NT2/D1 (cell line): ENCODE measurements around the gene CDC42EP4.

Experiments used
- DNase-seq: peaks from one replicate; pipeline ENCODE4 v3.0.0-alpha.2; 2011; ENCODE audit warnings: low read depth, low spot score
- H3K27me3 ChIP-seq: 2 replicates; pipeline ENCODE4 v1.6.0; 2011; ENCODE audit warnings: mild to moderate bottlenecking; ENCODE audit not compliant: insufficient read length, insufficient read depth
- H3K36me3 ChIP-seq: 2 replicates; pipeline ENCODE4 v1.6.1; 2011; ENCODE audit warnings: mild to moderate bottlenecking, low read length, mixed read lengths; ENCODE audit not compliant: insufficient read depth, insufficient read length
- H3K4me1 ChIP-seq: 2 replicates; pipeline ENCODE4 v1.5.1; 2011; ENCODE audit not compliant: insufficient read depth, insufficient read length
- H3K4me3 ChIP-seq: 2 replicates; pipeline ENCODE4 v1.5.1; 2011; ENCODE audit warnings: low read depth; ENCODE audit not compliant: insufficient read length
- H3K9ac ChIP-seq: 2 replicates; pipeline ENCODE4 v1.6.0; 2011; ENCODE audit warnings: low read depth; ENCODE audit not compliant: insufficient read length
- H3K9me3 ChIP-seq: 2 replicates; pipeline ENCODE4 v1.5.1; 2011; ENCODE audit warnings: mild to moderate bottlenecking, low read length; ENCODE audit not compliant: insufficient read depth
- SUZ12 ChIP-seq: IDR thresholded peaks from 2 replicates; pipeline ENCODE4 v1.6.1; 2011; ENCODE audit not compliant: insufficient read length, insufficient read depth; ENCODE audit errors: extremely low read depth
- YY1 ChIP-seq: IDR thresholded peaks from 2 replicates; pipeline ENCODE4 v1.6.1; 2011; ENCODE audit not compliant: insufficient read length, insufficient read depth
- ZNF274 ChIP-seq: IDR thresholded peaks from 2 replicates; pipeline ENCODE4 v1.6.1; 2011; ENCODE audit warnings: mild to moderate bottlenecking, low read depth, low read length

The CDC42EP4 gene

GRCh38 chr17:73311781-73312641 lies at the start of gene CDC42EP4:
CDC42EP4 (minus strand) TSS chr17:73312001; CDS start chr17:73286500, 25,501 bp downstream.
- peak within 1 kb of the TSS; percentile 99 for H3K4me3 ChIP-seq
- peaks cover 2% of the 10 kb centered on the region for H3K36me3 ChIP-seq
- no peaks in the 10 kb centered on the region for H3K27me3 ChIP-seq
- peak within 1 kb of the TSS; percentile 96 for H3K9ac ChIP-seq
- no peak for TF ChIP-seq SUZ12
- DNase-seq = peak; percentile 80
- H3K9me3 ChIP-seq = peaks cover 7% of the 10 kb centered on the region; the same call in 1 of the 2 replicates
- H3K4me1 ChIP-seq = peaks cover 22% of the 10 kb centered on the region

GRCh38 chr17:73360961-73361761 lies 49.4 kb upstream of the CDC42EP4 start:
- Histone ChIP-seq H3K27me3 (peaks cover 22% of the 10 kb centered on the region), H3K36me3 (no peaks in the 10 kb centered on the region), H3K9me3 (no peaks in the 10 kb centered on the region), H3K4me3 (peak overlapping the region; percentile 5), H3K4me1 (peaks cover 51% of the 10 kb centered on the region), H3K9ac (peak overlapping the region; percentile 63)
- TF ChIP-seq YY1 (no peak), SUZ12 (no peak), ZNF274 (no peak)
- no peak for DNase-seq

- TF ChIP-seq YY1 (no peak), ZNF274 (no peak), SUZ12 (no peak)
- no peak for DNase-seq
- H3K9me3 ChIP-seq = no peaks in the 10 kb centered on the region
- no peak overlapping the region for H3K4me3 ChIP-seq
- H3K27me3 ChIP-seq = peaks cover 22% of the 10 kb centered on the region
- no peaks in the 10 kb centered on the region for H3K36me3 ChIP-seq
- H3K9ac ChIP-seq = peak overlapping the region; percentile 66
- H3K4me1 ChIP-seq = peaks cover 51% of the 10 kb centered on the region
Observed at GRCh38 chr17:73359987-73360410, 48.2 kb upstream of the CDC42EP4 start.

GRCh38 chr17:73359352-73359751 lies 47.6 kb upstream of the CDC42EP4 start:
- H3K9me3 ChIP-seq = no peaks in the 10 kb centered on the region
- H3K36me3 ChIP-seq = no peaks in the 10 kb centered on the region
- peaks cover 22% of the 10 kb centered on the region for H3K27me3 ChIP-seq
- peak overlapping the region; percentile 66 for H3K9ac ChIP-seq
- no peak for DNase-seq
- peaks cover 52% of the 10 kb centered on the region for H3K4me1 ChIP-seq
- TF ChIP-seq YY1 (no peak), SUZ12 (no peak), ZNF274 (no peak)
- no peak overlapping the region for H3K4me3 ChIP-seq

- H3K9me3 ChIP-seq = no peaks in the 10 kb centered on the region
- no peak overlapping the region for H3K9ac ChIP-seq
- no peak overlapping the region for H3K4me3 ChIP-seq
- H3K4me1 ChIP-seq = peaks cover 49% of the 10 kb centered on the region
- TF ChIP-seq SUZ12 = no peak
- TF ChIP-seq YY1 = no peak
- no peak for TF ChIP-seq ZNF274
- no peak for DNase-seq
- peaks cover 22% of the 10 kb centered on the region for H3K27me3 ChIP-seq
- no peaks in the 10 kb centered on the region for H3K36me3 ChIP-seq
Observed at GRCh38 chr17:73358668-73359067, 46.9 kb upstream of the CDC42EP4 start.

DNA sequence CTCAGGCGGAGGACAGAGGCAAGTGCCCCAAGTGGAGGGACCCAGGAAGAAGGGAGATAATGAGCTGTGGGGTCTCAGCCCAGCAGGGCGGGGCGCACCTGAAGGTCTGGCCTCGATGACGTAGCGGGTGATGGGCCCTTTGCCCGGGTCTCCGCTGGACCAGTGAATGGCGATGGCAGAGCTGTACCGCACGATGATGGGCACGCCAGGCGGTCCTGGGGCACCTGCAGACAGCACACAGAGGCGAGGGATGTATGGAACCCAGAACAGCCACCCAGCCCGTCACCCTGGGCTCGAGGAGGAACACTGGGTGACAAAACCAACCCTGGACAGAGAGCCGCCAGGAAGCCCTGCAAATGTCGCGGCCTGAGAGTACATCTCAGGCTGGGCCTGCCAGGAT lies 46.2 kb upstream of the CDC42EP4 start:
- TF ChIP-seq YY1 (no peak), ZNF274 (no peak), SUZ12 (no peak)
- no peak overlapping the region for H3K9ac ChIP-seq
- peaks cover 45% of the 10 kb centered on the region for H3K4me1 ChIP-seq
- peaks cover 22% of the 10 kb centered on the region for H3K27me3 ChIP-seq
- DNase-seq = no peak
- no peak overlapping the region for H3K4me3 ChIP-seq
- H3K9me3 ChIP-seq = no peaks in the 10 kb centered on the region
- no peaks in the 10 kb centered on the region for H3K36me3 ChIP-seq

- Histone ChIP-seq H3K27me3 (peaks cover 19% of the 10 kb centered on the region), H3K36me3 (no peaks in the 10 kb centered on the region), H3K9me3 (no peaks in the 10 kb centered on the region), H3K9ac (no peak overlapping the region), H3K4me3 (no peak overlapping the region), H3K4me1 (peaks cover 40% of the 10 kb centered on the region)
- no peak for DNase-seq
- TF ChIP-seq SUZ12 = no peak
- no peak for TF ChIP-seq ZNF274
- no peak for TF ChIP-seq YY1
Observed at GRCh38 chr17:73357318-73357717, 45.5 kb upstream of the CDC42EP4 start.
